Skin of body (tissue), 2 donors: ENCODE measurements around the gene KRTAP27-1. TPM values are rescaled to one million over a fixed set of nuclear protein-coding genes. Genes with fewer than 3 reads are reported as not detected.

Experiments used
- DNase-seq: peaks from one replicate; lab custom pipeline; 2025; lab: John Stamatoyannopoulos, UW
- total RNA-seq: library from RNA; depleted of rRNA; stranded (reverse); fragments of >200 nt; gene quantifications from one replicate; pipeline ENCODE4 v1.2.3, GENCODE V29; 2014

KRTAP27-1 gene, protein sequence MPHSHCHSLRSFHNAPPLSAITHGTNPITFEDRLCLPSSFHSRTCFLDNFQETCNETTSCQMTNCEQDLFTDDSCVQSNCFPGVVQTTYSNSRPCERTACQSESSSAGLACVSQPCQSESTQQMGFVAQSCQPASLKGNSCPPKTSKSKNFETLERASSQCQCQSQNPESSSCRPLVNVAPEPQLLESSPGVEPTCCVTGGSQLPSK
- not detected for total RNA-seq

- DNase-seq = no peak
Observed at GRCh38 chr21:30337276-30337744, at the start of gene KRTAP27-1. Gene KRTAP27-1, minus strand, starts transcription at chr21:30337694. Its CDS starts 26 bp downstream, at chr21:30337668.

GRCh38 chr21:30382201-30382600 is 44.7 kb upstream of the KRTAP27-1 start:
- no peak for DNase-seq

- DNase-seq = no peak
Observed at GRCh38 chr21:30372139-30372770, 34.8 kb upstream of the KRTAP27-1 start, which contains the start of gene KRTAP13-2. Gene KRTAP13-2, minus strand, starts transcription at chr21:30372271. Its CDS starts 58 bp downstream, at chr21:30372213.

DNA sequence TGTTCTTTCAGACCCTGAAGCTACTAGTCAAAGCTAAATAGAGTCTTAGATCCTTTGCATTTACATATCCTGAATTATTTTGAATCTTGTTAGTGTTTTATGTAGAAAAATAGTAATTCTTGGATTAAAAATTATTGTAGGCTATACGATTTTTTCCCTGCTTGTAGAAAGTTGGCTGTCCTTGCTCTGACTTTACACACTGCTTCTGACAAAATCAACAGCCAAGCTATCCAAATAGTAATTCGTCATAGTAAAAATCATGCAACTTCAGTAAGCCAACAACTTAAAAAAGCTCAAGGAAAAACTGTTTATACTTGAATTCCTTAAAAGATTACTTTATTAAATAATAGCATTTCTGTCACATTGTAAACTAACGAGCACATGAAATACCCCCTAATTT is 18.4 kb upstream of the KRTAP27-1 start:
- DNase-seq = no peak

DNA sequence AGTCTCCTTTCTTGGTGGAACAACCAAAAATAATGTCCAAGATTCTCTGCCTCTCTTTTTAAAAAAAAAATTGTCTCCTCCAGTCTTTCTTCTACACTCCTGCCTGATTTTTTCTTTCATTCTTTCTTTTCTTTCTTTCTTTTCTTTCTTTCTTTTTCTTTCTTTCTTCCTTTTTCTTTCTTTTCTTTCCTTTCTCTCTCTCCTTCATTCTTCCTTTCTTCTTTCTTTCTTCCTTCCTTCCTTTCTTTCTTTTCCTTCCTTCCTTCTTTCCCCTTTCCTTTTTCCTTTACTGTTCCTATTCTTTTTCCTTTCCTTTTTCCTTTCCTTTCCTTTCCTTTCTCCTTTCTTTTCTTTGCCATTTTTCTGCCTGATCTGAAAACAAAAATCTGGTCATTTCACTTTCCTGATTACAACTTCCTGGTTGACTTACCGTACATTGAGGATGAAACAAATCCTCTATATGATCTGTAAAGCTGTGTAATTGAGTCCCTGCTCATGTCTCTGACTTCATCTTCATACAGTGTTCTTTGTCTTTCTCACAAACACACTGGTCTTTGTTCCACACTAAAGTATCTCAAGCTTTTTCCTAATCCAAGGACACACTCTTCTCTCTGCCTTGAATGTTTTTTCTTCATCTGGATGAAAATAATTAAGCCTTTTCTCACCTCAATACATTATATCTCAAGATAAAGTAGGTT is 17.0 kb upstream of the KRTAP27-1 start:
- DNase-seq = no peak

GRCh38 chr21:30351534-30351933 is 14.0 kb upstream of the KRTAP27-1 start:
- DNase-seq = no peak

GRCh38 chr21:30349572-30349971 is 12.1 kb upstream of the KRTAP27-1 start:
- no peak for DNase-seq

GRCh38 chr21:30348506-30348905 is 11.0 kb upstream of the KRTAP27-1 start, which contains the start of gene KRTAP23-1:
Gene KRTAP23-1, minus strand, starts transcription at chr21:30348606. Its CDS starts 0 bp downstream, at chr21:30348606.
- no peak for DNase-seq

DNA sequence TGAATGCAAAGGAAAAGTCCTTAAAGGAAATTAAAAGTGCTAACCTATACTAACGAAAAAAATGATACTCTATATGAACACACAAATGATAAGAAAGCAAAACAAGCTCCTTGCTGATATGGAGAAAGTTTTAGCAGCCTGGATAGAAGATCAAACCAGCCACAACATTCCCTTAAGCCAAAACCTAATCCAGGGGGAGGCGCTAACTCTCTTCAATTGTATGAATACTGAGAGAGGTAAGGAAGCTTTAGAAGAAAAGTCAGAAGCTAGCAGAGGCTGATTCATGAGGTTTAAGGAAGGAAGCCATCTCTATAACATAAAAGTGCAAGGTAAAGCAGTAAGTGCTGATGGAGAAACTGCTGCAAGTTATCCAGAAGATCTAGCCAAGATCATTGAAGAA is 7.5 kb upstream of the KRTAP27-1 start:
- DNase-seq = no peak

DNA sequence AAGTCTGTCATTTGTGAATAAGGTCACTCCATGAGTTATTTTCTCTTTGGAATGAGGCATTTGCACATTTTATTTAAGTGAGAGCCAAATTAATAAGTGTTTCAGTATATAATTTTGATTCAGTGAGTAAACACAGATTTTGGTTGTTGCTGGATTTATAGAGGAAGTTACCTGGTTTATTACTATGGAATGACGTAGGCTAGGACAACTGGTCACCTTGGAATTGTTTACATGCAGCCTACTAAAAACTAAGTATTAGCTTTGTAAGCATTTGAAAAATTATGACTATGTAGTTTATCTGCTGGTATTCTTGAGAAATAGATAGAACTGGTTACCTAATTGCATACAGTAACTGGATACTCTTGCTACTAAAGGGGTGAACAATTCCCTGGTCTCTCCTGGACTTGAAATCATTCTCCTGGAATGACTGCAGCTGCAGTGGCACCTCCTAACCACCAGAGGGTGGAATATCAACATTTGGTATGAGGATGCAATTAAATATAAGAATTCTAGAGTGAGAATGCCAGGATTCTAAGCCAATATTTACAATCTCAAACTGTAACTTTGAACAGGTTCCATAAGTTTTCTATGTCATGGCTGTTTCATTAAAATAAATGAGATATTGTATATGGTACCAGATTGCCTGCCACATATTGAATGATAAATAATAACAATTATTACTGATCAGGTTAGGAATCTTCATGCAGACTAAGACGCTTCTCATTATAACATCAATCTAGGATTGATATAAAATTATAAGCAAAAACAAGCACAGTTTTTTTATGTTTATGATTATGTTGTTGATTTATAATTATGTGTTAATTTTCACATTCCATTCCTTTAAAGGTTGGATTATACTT is 3.5 kb upstream of the KRTAP27-1 start:
- DNase-seq = no peak

- DNase-seq = no peak
Observed at GRCh38 chr21:30338717-30339116, 1.2 kb upstream of the KRTAP27-1 start.

- DNase-seq = no peak
Observed at GRCh38 chr21:30337772-30338171, 278 bp upstream of the KRTAP27-1 start.

GRCh38 chr21:30336596-30336995 is 898 bp downstream of the KRTAP27-1 start:
- peak; percentile 32 for DNase-seq

- DNase-seq = no peak
Observed at GRCh38 chr21:30333736-30334135, 3.8 kb downstream of the KRTAP27-1 start.

- DNase-seq = no peak
Observed at GRCh38 chr21:30332681-30333080, 4.8 kb downstream of the KRTAP27-1 start.

- no peak for DNase-seq
Observed at GRCh38 chr21:30329203-30329875, 8.2 kb downstream of the KRTAP27-1 start.

GRCh38 chr21:30326390-30326789 is 11.1 kb downstream of the KRTAP27-1 start:
- DNase-seq = no peak

- no peak for DNase-seq
Observed at GRCh38 chr21:30320215-30320614, 17.3 kb downstream of the KRTAP27-1 start, which contains the start of gene KRTAP26-1. Gene KRTAP26-1, minus strand, starts transcription at chr21:30320315. Its CDS starts 280 bp downstream, at chr21:30320035.

- no peak for DNase-seq
Observed at GRCh38 chr21:30315701-30316100, 21.8 kb downstream of the KRTAP27-1 start.

GRCh38 chr21:30306884-30307283 is 30.6 kb downstream of the KRTAP27-1 start:
- DNase-seq = no peak

DNA sequence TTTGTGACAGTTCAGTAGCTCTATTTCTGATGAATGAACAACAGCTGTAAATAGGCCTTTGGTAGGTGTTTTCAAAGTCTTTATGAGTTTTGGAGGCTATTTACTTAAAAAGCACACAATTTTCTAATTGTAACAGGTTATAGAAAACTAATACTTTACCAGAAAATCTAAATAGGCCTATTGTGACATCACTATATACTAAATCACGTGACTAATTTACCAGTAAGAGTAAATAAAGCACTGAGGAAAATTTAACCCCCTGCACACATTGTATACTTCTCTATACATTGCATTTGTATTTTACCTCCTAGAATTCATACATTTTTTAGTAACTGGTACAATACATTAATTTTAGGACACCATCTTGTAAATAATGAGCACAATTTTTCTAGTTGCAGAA is 32.4 kb downstream of the KRTAP27-1 start:
- no peak for DNase-seq
